Body of pancreas (tissue), 2 donors: ENCODE data around the gene FAM186B. TPM values are rescaled to one million over a fixed set of nuclear protein-coding genes. Genes with fewer than 3 reads are reported as not detected.

Experiments used
- small RNA-seq: library from RNA; depleted of rRNA; stranded (forward); fragments of <200 nt; gene quantifications from one replicate; pipeline ENCODE3, GENCODE V24; 2016
- total RNA-seq, 2 donors: library from RNA; depleted of rRNA; stranded (reverse); fragments of >200 nt; gene quantifications; one replicate each; pipeline ENCODE4 v1.1.0, GENCODE V29; 2016

FAM186B gene
- total RNA-seq, 2 donors from 2014 or later: 0.78 TPM; not detected in 1

Small RNA genes within 50 kb of the gene (small RNA-seq; reads per million reads assigned to genes)
- not detected for gene HIGD1AP9
- gene POLR2KP1: not detected
- gene RNU6-834P: not detected

Other genes starting within 250 kb of the FAM186B start
- gene SPATS2, start 238.2 kb downstream of the FAM186B start, total RNA-seq: 10 to 100 TPM; 10.9 to 17.5 TPM
- 1 to 10 TPM; 1.3 to 1.6 TPM for gene KCNH3, start 66.6 kb downstream of the FAM186B start, total RNA-seq
- gene MCRS1, start 37.5 kb downstream of the FAM186B start, total RNA-seq: 10 to 100 TPM; 34.2 to 49.8 TPM
- gene PRPF40B, start 17.9 kb upstream of the FAM186B start, total RNA-seq: 1 to 10 TPM; 6.3 to 9.3 TPM
- 1 to 10 TPM; 3.0 to 6.2 TPM for gene FMNL3, start 101.8 kb upstream of the FAM186B start, total RNA-seq
- 100 to 1,000 TPM; 234 to 256 TPM for gene TMBIM6, start 135.9 kb upstream of the FAM186B start, total RNA-seq
- gene NCKAP5L, start 222.8 kb upstream of the FAM186B start, total RNA-seq: 10 to 100 TPM; 10.1 to 13.2 TPM
- 1 to 10 TPM; 1.3 to 3.6 TPM for gene BCDIN3D, start 237.5 kb upstream of the FAM186B start, total RNA-seq